HCT116 (cell line): ENCODE data around the gene CLCN1. TPM values are rescaled to one million over a fixed set of nuclear protein-coding genes. Genes with fewer than 3 reads are reported as not detected.

Experiments
- ATAC-seq: fragments of 200-7000 bp; cut with Tn5 transposase; 2 replicates; pipeline ENCODE4 v1.9.1; 2020; ENCODE audit warnings: mild to moderate bottlenecking, moderate library complexity
- BruUV-seq: library from RNA; stranded (reverse); fragments of 400-500 nt; replicated peaks from 2 replicates; lab custom pipeline; 2021; lab: Mats Ljungman, UMichigan
- CTCF ChIA-PET: fragments of 300-600 bp; sonication (Branson Sonifier 250); formaldehyde crosslinking; loops from one replicate; lab custom pipeline; 2021; ENCODE audit warnings: antibody characterized with exemption; lab: Charles Lee
- POLR2A ChIA-PET: fragments of 300-600, 350-600 bp; sonication (Branson Sonifier 250); formaldehyde crosslinking; loops from one replicate; lab custom pipeline; 2021; ENCODE audit warnings: antibody characterized with exemption; lab: Charles Lee
- RAD21 ChIA-PET, 2 experiments: fragments of 300-600 bp; sonication (Branson Sonifier 250); formaldehyde crosslinking; loops; one replicate each; lab custom pipeline; 2023; ENCODE audit warnings: low total read pairs in 2 of 2; ENCODE audit not compliant: uncharacterized antibody in 2 of 2, unreplicated experiment in 2 of 2, low non-redundant PET in 1 of 2; lab: Charles Lee
- DNase-seq: peaks from one replicate; pipeline ENCODE4 v3.0.0-alpha.2; 2010; ENCODE audit warnings: low read depth, low spot score
- H2AFZ ChIP-seq: fragments of 200-600 bp; shearing (Covaris generic), sonication (generic); 2 replicates; pipeline ENCODE4 v1.6.1; 2017; ENCODE audit warnings: low read depth, mixed run types, mixed read lengths, antibody characterized with exemption, low read length; ENCODE audit not compliant: poor library complexity, severe bottlenecking
- H3K27ac ChIP-seq: 2 replicates; pipeline ENCODE4 v1.5.1; 2012; ENCODE audit warnings: low read depth, low read length
- H3K27me3 ChIP-seq: fragments of 200-600 bp; sonication (generic); 2 replicates; pipeline ENCODE4 v1.6.1; 2016; ENCODE audit warnings: mixed run types, low read length, mixed read lengths; ENCODE audit not compliant: insufficient read depth
- H3K36me3 ChIP-seq, 2 experiments: fragments of 200-500 bp in 1 of 2; fragments of 200-600 bp in 1 of 2; sonication (Bioruptor generic) in 1 of 2; sonication (generic) in 1 of 2; 2 replicates each; pipeline versions ENCODE4 v1.5.1 to v1.6.1; 2014 to 2016; ENCODE audit warnings: low read length in 2 of 2, inconsistent platforms in 1 of 2, mixed read lengths in 1 of 2, mixed run types in 1 of 2; ENCODE audit not compliant: insufficient read depth in 2 of 2, control insufficient read depth in 1 of 2
- H3K4me1 ChIP-seq, 2 experiments: fragments of 200-600 bp in 1 of 2; sonication (generic) in 1 of 2; 2 replicates each; pipeline versions ENCODE4 v1.5.1 to v1.6.1; 2012 to 2017; ENCODE audit warnings: low read length in 2 of 2, inconsistent platforms in 1 of 2, mild to moderate bottlenecking in 1 of 2, mixed read lengths in 1 of 2, mixed run types in 1 of 2, moderate library complexity in 1 of 2; ENCODE audit not compliant: insufficient read depth in 2 of 2, control insufficient read depth in 1 of 2
- H3K4me2 ChIP-seq: fragments of 200-600 bp; sonication (generic); 2 replicates; pipeline ENCODE4 v1.6.1; 2017; ENCODE audit warnings: mixed run types, low read length, mixed read lengths
- H3K4me3 ChIP-seq, 2 experiments: fragments of 200-600 bp in 1 of 2; sonication (generic) in 1 of 2; replicated peaks in 1 of 2; 2 replicates each; pipeline ENCODE4 v1.5.1; 2011 to 2016; ENCODE audit warnings: low read length in 2 of 2, control low read depth in 1 of 2, low read depth in 1 of 2, mild to moderate bottlenecking in 1 of 2, mixed read lengths in 1 of 2, mixed run types in 1 of 2
- H3K79me2 ChIP-seq: fragments of 200-600 bp; sonication (generic); 2 replicates; pipeline ENCODE4 v1.6.1; 2017; ENCODE audit warnings: mild to moderate bottlenecking, mixed run types, low read length, moderate library complexity, mixed read lengths; ENCODE audit not compliant: insufficient read depth
- H3K9ac ChIP-seq: fragments of 200-600 bp; sonication (generic); 2 replicates; pipeline ENCODE4 v1.6.1; 2016; ENCODE audit warnings: low read length, mixed read lengths
- H3K9me2 ChIP-seq: fragments of 200-600 bp; sonication (generic), shearing (Covaris generic); 2 replicates; pipeline ENCODE4 v1.6.1; 2017; ENCODE audit warnings: mixed run types, mild to moderate bottlenecking, moderate library complexity; ENCODE audit not compliant: insufficient read depth
- H3K9me3 ChIP-seq, 2 experiments: fragments of 200-500 bp in 1 of 2; fragments of 200-600 bp in 1 of 2; sonication (Bioruptor generic) in 1 of 2; sonication (generic) in 1 of 2; 2 replicates each; pipeline ENCODE4 v1.6.1; 2014 to 2017; ENCODE audit warnings: low read length in 2 of 2, mixed read lengths in 2 of 2, inconsistent platforms in 1 of 2, low read depth in 1 of 2, mild to moderate bottlenecking in 1 of 2, mixed run types in 1 of 2, moderate library complexity in 1 of 2; ENCODE audit not compliant: control insufficient read depth in 1 of 2, insufficient read depth in 1 of 2
- H4K20me1 ChIP-seq: fragments of 200-600 bp; sonication (generic), shearing (Covaris generic); 2 replicates; pipeline ENCODE4 v1.6.1; 2017; ENCODE audit warnings: mixed run types, mild to moderate bottlenecking, moderate library complexity; ENCODE audit not compliant: insufficient read depth
- CBX3 ChIP-seq: IDR thresholded peaks from 2 replicates; pipeline ENCODE4 v1.6.1; 2012; ENCODE audit warnings: low read depth
- EZH2 ChIP-seq: fragments of 200-600 bp; sonication (generic); IDR thresholded peaks from 2 replicates; pipeline ENCODE4 v1.6.1; 2017; ENCODE audit warnings: antibody characterized with exemption, mixed run types
- EZH2phosphoT487 ChIP-seq: fragments of 200-600 bp; IDR thresholded peaks from 2 replicates; pipeline ENCODE4 v1.6.1; 2018; ENCODE audit warnings: antibody characterized with exemption, borderline replicate concordance
- FOSL1 ChIP-seq: IDR thresholded peaks from 2 replicates; pipeline ENCODE4 v1.6.1; 2012; ENCODE audit warnings: low read depth
- JUND ChIP-seq: IDR thresholded peaks from 2 replicates; pipeline ENCODE4 v1.6.1; 2012
- POLR2A ChIP-seq: IDR thresholded peaks from 2 replicates; pipeline ENCODE4 v1.7.0; 2011; ENCODE audit warnings: borderline replicate concordance; ENCODE audit not compliant: insufficient read depth, insufficient read length; ENCODE audit errors: extremely low read depth
- RAD21 ChIP-seq: IDR thresholded peaks from 2 replicates; pipeline ENCODE4 v1.6.1; 2012; ENCODE audit warnings: low read depth, mild to moderate bottlenecking
- SIN3A ChIP-seq: IDR thresholded peaks from 2 replicates; pipeline ENCODE4 v1.6.1; 2012; ENCODE audit warnings: low read depth
- SP1 ChIP-seq: IDR thresholded peaks from 2 replicates; pipeline ENCODE4 v1.6.1; 2012; ENCODE audit warnings: low read depth
- SRF ChIP-seq: IDR thresholded peaks from 2 replicates; pipeline ENCODE4 v1.6.1; 2012; ENCODE audit warnings: low read depth
- ZNF274 ChIP-seq: fragments of 200-500 bp; sonication (Bioruptor generic); IDR thresholded peaks from 2 replicates; pipeline ENCODE4 v1.6.1; 2014; ENCODE audit warnings: mild to moderate bottlenecking, low read depth, low read length, inconsistent platforms
- intact Hi-C: fragments of 100-400 bp; cut with micrococcal nuclease; formaldehyde crosslinking; loops from 2 replicates; pipeline ENCODE4 v1.10.0; 2022
- total RNA-seq: library from RNA; stranded (reverse); gene quantifications from one replicate; pipeline ENCODE4 v1.2.1, GENCODE V29; 2021; ENCODE audit not compliant: unreplicated experiment
- TF ChIP-seq, protein P1 (sequence below): IDR thresholded peaks from 2 replicates; pipeline ENCODE4 v1.6.1; 2012
- TF ChIP-seq, protein P2 (sequence below): IDR thresholded peaks from 2 replicates; pipeline ENCODE4 v1.6.1; 2012
- TF ChIP-seq, protein P3 (sequence below): IDR thresholded peaks from 2 replicates; pipeline ENCODE4 v1.6.1; 2011; ENCODE audit warnings: mild to moderate bottlenecking, low read length, moderate library complexity; ENCODE audit not compliant: insufficient replicate concordance; ENCODE audit errors: extremely low read depth
- TF ChIP-seq, protein P4 (sequence below), 3 experiments: fragments of 200-600 bp in 1 of 3; sonication (generic) in 1 of 3; IDR thresholded peaks in 2 of 3; conservative IDR thresholded peaks in 1 of 3; 2 replicates each; pipeline ENCODE4 v1.5.1; 2012 to 2017; ENCODE audit warnings: low read depth in 2 of 3, low read length in 2 of 3, antibody characterized with exemption in 1 of 3, borderline replicate concordance in 1 of 3, control low read depth in 1 of 3, mild to moderate bottlenecking in 1 of 3, mixed read lengths in 1 of 3, mixed run types in 1 of 3, moderate library complexity in 1 of 3; ENCODE audit not compliant: insufficient read depth in 1 of 3

The CLCN1 gene
- total RNA-seq, 1 experiment from 2014 or later = 0.47 TPM

DNA sequence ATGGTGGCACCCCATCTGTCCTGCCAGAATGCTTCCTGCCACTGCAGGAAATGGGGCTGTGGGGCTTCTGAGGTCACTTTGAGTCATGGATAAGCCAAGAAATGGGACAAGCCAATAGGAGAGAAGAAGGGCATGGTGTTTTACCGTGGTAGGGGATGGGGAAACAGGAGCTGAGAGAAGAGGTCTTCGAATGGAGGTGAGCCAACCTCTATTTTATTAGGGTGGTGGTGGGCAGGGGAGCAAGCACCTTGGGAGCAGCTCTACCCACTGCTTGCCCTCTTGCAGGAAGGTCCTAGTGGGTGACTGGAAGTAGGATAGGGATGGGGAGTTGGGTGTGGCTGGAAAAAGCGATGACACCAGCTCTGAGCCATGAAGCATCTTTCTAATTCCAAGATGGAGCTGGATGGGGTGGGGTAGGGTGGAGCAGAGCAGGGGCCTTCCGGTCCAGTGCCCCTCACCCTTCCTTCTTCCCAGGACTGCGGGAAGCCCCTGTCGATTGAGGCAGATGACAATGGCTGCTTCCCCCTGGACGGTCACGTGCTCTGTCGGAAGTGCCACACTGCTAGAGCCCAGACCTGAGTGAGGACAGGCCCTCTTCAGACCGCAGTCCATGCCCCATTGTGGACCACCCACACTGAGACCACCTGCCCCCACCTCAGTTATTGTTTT is 74.3 kb downstream of the CLCN1 start:
- Histone ChIP-seq H3K4me3 (no peak overlapping the region), H3K9ac (no peak overlapping the region), H2AFZ (no peak overlapping the region), H4K20me1 (no peaks in the 10 kb centered on the region), H3K79me2 (peaks cover 30% of the 10 kb centered on the region; the same call in 1 of the 2 replicates), H3K27ac (no peak overlapping the region), H3K27me3 (no peaks in the 10 kb centered on the region), H3K4me1 (no peaks in the 10 kb centered on the region), H3K36me3 (peaks cover 11 to 39% of the 10 kb centered on the region in 2 experiments; a peak in 3 of 4 replicates), H3K4me2 (no peak overlapping the region), H3K9me2 (no peaks in the 10 kb centered on the region), H3K9me3 (no peaks in the 10 kb centered on the region)
- ChIA-PET CTCF (interaction anchor here (2.1 kb wide), 1 partner anchor 10 kb away, joined by 7 read pairs; no protein-coding TSS in a partner anchor), POLR2A (no interaction called here), RAD21 (no interaction called here)
- TSS peak; percentile 29 for BruUV-seq
- no peak for DNase-seq
- TF ChIP-seq, protein P1, sequence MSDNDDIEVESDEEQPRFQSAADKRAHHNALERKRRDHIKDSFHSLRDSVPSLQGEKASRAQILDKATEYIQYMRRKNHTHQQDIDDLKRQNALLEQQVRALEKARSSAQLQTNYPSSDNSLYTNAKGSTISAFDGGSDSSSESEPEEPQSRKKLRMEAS = no peak
- TF ChIP-seq, protein P2, sequence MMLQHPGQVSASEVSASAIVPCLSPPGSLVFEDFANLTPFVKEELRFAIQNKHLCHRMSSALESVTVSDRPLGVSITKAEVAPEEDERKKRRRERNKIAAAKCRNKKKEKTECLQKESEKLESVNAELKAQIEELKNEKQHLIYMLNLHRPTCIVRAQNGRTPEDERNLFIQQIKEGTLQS = no peak
- TF ChIP-seq POLR2A (no peak), EZH2phosphoT487 (no peak), SRF (no peak), EZH2 (no peak), CBX3 (no peak)
- no peak for ATAC-seq
- intact Hi-C loops = no loop called here

DNA sequence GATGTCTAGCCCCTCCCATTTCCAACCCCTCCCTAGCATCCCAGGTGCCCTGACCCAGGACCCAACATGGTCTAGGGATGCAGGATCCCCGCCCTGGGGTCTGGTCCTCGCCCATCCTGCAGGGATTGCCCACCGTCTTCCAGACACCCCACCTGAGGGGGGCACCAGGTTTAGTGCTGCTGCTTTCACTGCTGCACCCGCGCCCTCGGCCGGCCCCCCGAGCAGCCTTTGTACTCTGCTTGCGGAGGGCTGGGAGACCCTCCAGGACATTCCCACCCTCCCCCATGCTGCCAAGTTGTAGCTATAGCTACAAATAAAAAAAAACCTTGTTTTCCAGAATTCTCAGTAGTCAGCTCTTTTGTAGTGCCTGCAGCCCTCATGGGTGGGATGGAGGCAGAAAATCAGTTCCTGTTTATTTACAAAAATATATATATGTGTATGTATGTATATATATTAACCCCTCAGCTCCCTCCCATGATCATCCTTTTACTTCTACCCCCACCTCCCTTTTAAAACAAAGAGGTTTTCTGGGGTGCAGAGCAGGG is 74.9 kb downstream of the CLCN1 start:
- ATAC-seq = no peak
- RAD21 ChIA-PET = no interaction called here
- POLR2A ChIA-PET = no interaction called here
- CTCF ChIA-PET = interaction anchor here (2.1 kb wide), 1 partner anchor 11 kb away, joined by 7 read pairs; no protein-coding TSS in a partner anchor
- Histone ChIP-seq H2AFZ (no peak overlapping the region), H3K27me3 (no peaks in the 10 kb centered on the region), H3K9me2 (no peaks in the 10 kb centered on the region), H3K4me2 (no peak overlapping the region), H3K4me1 (no peaks in the 10 kb centered on the region), H4K20me1 (no peaks in the 10 kb centered on the region), H3K36me3 (peaks cover 11 to 39% of the 10 kb centered on the region in 2 experiments; a peak in 3 of 4 replicates), H3K4me3 (no peak overlapping the region), H3K9ac (no peak overlapping the region), H3K79me2 (peaks cover 26% of the 10 kb centered on the region; the same call in 1 of the 2 replicates), H3K27ac (no peak overlapping the region), H3K9me3 (no peaks in the 10 kb centered on the region)
- no peak for DNase-seq
- no TSS peak for BruUV-seq
- intact Hi-C loops = no loop called here
- no peak for TF ChIP-seq SP1
- no peak for TF ChIP-seq JUND
- TF ChIP-seq, protein P2 = no peak
- TF ChIP-seq EZH2 = no peak
- TF ChIP-seq, protein P3, sequence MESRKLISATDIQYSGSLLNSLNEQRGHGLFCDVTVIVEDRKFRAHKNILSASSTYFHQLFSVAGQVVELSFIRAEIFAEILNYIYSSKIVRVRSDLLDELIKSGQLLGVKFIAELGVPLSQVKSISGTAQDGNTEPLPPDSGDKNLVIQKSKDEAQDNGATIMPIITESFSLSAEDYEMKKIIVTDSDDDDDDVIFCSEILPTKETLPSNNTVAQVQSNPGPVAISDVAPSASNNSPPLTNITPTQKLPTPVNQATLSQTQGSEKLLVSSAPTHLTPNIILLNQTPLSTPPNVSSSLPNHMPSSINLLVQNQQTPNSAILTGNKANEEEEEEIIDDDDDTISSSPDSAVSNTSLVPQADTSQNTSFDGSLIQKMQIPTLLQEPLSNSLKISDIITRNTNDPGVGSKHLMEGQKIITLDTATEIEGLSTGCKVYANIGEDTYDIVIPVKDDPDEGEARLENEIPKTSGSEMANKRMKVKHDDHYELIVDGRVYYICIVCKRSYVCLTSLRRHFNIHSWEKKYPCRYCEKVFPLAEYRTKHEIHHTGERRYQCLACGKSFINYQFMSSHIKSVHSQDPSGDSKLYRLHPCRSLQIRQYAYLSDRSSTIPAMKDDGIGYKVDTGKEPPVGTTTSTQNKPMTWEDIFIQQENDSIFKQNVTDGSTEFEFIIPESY = no peak
- TF ChIP-seq, protein P4, sequence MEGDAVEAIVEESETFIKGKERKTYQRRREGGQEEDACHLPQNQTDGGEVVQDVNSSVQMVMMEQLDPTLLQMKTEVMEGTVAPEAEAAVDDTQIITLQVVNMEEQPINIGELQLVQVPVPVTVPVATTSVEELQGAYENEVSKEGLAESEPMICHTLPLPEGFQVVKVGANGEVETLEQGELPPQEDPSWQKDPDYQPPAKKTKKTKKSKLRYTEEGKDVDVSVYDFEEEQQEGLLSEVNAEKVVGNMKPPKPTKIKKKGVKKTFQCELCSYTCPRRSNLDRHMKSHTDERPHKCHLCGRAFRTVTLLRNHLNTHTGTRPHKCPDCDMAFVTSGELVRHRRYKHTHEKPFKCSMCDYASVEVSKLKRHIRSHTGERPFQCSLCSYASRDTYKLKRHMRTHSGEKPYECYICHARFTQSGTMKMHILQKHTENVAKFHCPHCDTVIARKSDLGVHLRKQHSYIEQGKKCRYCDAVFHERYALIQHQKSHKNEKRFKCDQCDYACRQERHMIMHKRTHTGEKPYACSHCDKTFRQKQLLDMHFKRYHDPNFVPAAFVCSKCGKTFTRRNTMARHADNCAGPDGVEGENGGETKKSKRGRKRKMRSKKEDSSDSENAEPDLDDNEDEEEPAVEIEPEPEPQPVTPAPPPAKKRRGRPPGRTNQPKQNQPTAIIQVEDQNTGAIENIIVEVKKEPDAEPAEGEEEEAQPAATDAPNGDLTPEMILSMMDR (IDR thresholded peaks at IDR 0.05 in 2 of 3, conservative IDR thresholded peaks at IDR 0.05 in 1 of 3; ENCODE audit: borderline replicate concordance in 1 of 3, insufficient read depth in 1 of 3, low read depth in 2 of 3, low read length in 2 of 3) = no peak
- TF ChIP-seq SIN3A = no peak
- no peak for TF ChIP-seq POLR2A
- TF ChIP-seq ZNF274 = no peak
- TF ChIP-seq RAD21 = no peak
- TF ChIP-seq FOSL1 = no peak
